ENCODE data around the gene TYMS.

The TYMS gene

DNA sequence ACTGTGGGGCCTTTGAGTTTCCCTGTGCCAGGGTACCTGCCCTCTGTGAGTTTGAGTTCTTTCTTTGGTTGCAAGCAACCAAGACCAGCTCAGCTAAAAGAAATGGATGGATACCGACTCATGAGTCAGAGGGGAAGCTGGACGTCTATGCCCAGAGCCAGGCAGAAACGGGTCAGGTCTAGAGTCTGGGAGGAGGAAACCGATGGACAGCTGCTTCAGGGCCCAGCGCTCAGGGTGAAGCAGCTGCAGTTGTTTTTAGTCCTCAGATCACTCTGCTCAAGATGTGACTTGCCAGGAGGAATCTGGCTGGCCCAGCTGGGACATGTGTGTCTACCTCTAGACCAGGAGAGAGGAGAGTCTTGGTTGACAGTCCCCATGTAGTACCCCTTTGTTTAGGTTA lies 10.1 kb upstream of the TYMS start:
- no peak for DNase-seq

- no peak for DNase-seq
Observed at GRCh38 chr18:649341-649740, 8.1 kb upstream of the TYMS start.

- DNase-seq: peak; percentile 24
Observed at GRCh38 chr18:650428-650858, 7.0 kb upstream of the TYMS start.

- no peak for DNase-seq
Observed at GRCh38 chr18:652131-652530, 5.3 kb upstream of the TYMS start.

GRCh38 chr18:653512-653911 lies 3.9 kb upstream of the TYMS start:
- DNase-seq: no peak

GRCh38 chr18:654601-655000 lies 2.9 kb upstream of the TYMS start:
- no peak for DNase-seq

DNA sequence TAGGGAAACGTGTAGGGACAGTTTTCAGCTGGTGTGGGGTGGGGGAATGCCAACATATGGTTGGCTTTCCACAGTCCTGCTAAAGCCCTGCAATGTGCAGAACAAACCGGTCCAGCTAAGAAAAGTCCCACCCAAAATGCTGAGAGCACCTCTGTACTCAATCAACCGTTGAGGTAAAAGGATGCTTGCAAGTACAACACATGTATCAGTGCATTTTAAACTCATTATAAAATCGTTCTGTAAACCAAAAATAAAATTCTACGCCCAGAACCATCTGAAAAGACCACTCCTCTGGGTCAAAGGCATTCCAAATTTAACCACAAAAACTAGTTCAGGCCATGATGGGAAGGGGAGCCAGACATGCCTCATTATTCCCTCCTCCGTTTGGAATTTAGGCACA lies 2.0 kb upstream of the TYMS start:
- no peak for DNase-seq

- peak; percentile 49 for DNase-seq
Observed at GRCh38 chr18:658001-658946, 821 bp downstream of the TYMS start.

GRCh38 chr18:658947-659533 lies 1.6 kb downstream of the TYMS start:
- no peak for DNase-seq

GRCh38 chr18:659597-659996 lies 2.1 kb downstream of the TYMS start:
- DNase-seq: no peak

GRCh38 chr18:662197-662596 lies 4.7 kb downstream of the TYMS start:
- DNase-seq: no peak

- DNase-seq: no peak
Observed at GRCh38 chr18:666177-666576, 8.7 kb downstream of the TYMS start.

GRCh38 chr18:666628-667027 lies 9.2 kb downstream of the TYMS start:
- no peak for DNase-seq

DNA sequence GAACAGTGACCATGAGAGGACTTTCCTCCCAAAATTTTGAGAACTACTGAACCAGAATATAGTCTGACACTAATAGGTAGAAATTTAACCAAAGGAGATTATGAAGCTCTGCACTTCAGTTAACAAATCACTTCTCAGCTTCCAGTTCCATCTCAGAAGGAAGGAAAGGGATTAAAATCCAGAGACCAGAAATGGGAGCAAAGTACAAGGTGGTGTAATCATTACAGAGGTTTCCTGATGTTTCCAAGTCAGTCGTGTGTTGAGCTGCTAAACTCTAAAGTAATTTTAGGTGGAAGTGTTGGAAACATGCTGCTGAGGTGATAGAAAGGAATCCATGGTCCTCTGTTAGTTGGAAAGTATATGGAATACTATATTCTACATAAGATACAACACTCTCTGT lies 10.8 kb downstream of the TYMS start:
- no peak for DNase-seq

GRCh38 chr18:669077-669476 lies 11.6 kb downstream of the TYMS start:
- DNase-seq: no peak

GRCh38 chr18:670522-670921 lies 13.1 kb downstream of the TYMS start:
- DNase-seq: no peak

GRCh38 chr18:671405-671804 lies 14.0 kb downstream of the TYMS start:
- no peak for DNase-seq

DNA sequence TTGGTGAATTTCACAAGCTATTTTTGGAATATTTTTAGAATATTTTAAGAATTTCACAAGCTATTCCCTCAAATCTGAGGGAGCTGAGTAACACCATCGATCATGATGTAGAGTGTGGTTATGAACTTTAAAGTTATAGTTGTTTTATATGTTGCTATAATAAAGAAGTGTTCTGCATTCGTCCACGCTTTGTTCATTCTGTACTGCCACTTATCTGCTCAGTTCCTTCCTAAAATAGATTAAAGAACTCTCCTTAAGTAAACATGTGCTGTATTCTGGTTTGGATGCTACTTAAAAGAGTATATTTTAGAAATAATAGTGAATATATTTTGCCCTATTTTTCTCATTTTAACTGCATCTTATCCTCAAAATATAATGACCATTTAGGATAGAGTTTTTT lies 15.9 kb downstream of the TYMS start:
- no peak for DNase-seq

- no peak for DNase-seq
Observed at GRCh38 chr18:673769-674168, 16.3 kb downstream of the TYMS start.

- no peak for DNase-seq
Observed at GRCh38 chr18:675307-675706, 17.9 kb downstream of the TYMS start.

GRCh38 chr18:676069-676468 lies 18.6 kb downstream of the TYMS start:
- no peak for DNase-seq

DNA sequence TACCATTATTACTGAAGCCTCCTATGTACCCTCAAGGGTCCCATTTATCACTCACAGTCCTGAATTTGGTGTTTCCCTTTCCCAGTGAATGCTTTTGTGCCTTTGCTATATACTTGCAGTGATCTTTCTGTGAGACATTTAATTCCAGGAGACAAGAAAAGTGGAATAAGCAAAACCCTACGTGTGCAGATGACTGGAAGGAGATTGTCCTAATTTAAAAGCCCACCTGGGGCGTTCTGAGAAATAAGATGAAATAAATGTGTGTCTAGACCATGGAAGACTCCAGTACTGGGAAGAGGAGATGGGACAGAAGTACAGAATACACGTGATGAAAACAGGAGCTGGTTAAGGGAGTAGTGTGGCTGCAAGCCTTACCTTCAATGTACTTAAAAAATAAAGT lies 19.3 kb downstream of the TYMS start:
- no peak for DNase-seq

DNA sequence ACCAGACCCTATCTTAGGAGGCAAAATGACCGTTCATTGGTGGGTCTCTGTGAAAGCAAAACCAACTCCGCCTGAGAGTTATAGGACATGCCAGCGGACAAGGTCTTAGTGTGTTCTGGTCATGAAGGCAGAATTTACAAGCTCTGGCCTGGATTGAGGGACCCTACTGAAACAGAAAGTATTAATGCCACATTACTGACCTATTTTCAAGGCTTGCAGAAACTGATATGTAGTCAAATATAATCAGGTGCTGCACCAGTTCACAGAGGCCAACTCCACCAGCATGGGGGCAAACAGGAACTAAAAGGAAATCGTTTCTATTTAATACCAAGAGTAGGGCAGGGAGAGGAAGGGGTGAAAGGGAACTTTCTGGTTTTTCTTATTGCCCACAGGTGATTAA lies 19.7 kb downstream of the TYMS start:
- no peak for DNase-seq

- DNase-seq: no peak
Observed at GRCh38 chr18:677951-678381, 20.5 kb downstream of the TYMS start.

Data from CD4-positive, alpha-beta T cell treated with Interleukin-17A for 1 hour (primary cell).